ENCODE measurements around the gene EIF4E2.

DNA sequence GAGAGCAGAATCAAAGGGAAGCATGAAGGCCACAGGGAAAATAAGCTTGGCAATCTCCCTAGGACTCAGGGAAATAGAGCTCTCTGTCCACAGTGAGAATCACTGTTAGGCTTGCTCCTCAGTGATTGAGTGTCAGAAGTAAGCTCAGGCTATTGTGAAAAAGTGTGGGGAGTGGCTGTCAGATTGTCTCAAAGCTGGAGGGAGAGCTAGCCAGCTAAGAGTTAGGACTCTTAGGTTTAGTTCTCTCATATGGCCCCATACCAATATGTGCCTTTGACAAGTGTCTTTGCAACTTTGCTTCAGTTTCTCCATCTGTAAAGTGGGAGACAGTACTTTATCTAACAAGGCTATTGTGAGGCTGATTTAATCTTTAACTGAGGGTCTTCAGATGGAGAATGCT lies 17.2 kb downstream of the EIF4E2 start:
- TF ChIP-seq, protein P1, sequence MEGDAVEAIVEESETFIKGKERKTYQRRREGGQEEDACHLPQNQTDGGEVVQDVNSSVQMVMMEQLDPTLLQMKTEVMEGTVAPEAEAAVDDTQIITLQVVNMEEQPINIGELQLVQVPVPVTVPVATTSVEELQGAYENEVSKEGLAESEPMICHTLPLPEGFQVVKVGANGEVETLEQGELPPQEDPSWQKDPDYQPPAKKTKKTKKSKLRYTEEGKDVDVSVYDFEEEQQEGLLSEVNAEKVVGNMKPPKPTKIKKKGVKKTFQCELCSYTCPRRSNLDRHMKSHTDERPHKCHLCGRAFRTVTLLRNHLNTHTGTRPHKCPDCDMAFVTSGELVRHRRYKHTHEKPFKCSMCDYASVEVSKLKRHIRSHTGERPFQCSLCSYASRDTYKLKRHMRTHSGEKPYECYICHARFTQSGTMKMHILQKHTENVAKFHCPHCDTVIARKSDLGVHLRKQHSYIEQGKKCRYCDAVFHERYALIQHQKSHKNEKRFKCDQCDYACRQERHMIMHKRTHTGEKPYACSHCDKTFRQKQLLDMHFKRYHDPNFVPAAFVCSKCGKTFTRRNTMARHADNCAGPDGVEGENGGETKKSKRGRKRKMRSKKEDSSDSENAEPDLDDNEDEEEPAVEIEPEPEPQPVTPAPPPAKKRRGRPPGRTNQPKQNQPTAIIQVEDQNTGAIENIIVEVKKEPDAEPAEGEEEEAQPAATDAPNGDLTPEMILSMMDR (conservative IDR thresholded peaks at IDR 0.05; ENCODE audit: low read depth, low read length), result no peak
- TF ChIP-seq, protein P2, sequence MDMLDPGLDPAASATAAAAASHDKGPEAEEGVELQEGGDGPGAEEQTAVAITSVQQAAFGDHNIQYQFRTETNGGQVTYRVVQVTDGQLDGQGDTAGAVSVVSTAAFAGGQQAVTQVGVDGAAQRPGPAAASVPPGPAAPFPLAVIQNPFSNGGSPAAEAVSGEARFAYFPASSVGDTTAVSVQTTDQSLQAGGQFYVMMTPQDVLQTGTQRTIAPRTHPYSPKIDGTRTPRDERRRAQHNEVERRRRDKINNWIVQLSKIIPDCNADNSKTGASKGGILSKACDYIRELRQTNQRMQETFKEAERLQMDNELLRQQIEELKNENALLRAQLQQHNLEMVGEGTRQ (IDR thresholded peaks at IDR 0.05; ENCODE audit: low read depth, low read length), result no peak
- TF ChIP-seq CEBPB (IDR thresholded peaks at IDR 0.05; ENCODE audit: low read depth, low read length) (no peak), POLR2A (IDR thresholded peaks at IDR 0.05; ENCODE audit: low read depth, low read length) (no peak), BHLHE40 (IDR thresholded peaks at IDR 0.05; ENCODE audit: low read depth, low read length) (no peak)

Measured in IMR-90 (cell line).